ENCODE measurements around the gene APP. TPM values are rescaled to one million over a fixed set of nuclear protein-coding genes. Genes with fewer than 3 reads are reported as not detected.

The APP gene
- total RNA-seq, 5 donors from 2014 or later (not counting 1 experiment from before 2014, with no cell fraction given): 33.7 to 44.7 (median 37.5) TPM

DNA sequence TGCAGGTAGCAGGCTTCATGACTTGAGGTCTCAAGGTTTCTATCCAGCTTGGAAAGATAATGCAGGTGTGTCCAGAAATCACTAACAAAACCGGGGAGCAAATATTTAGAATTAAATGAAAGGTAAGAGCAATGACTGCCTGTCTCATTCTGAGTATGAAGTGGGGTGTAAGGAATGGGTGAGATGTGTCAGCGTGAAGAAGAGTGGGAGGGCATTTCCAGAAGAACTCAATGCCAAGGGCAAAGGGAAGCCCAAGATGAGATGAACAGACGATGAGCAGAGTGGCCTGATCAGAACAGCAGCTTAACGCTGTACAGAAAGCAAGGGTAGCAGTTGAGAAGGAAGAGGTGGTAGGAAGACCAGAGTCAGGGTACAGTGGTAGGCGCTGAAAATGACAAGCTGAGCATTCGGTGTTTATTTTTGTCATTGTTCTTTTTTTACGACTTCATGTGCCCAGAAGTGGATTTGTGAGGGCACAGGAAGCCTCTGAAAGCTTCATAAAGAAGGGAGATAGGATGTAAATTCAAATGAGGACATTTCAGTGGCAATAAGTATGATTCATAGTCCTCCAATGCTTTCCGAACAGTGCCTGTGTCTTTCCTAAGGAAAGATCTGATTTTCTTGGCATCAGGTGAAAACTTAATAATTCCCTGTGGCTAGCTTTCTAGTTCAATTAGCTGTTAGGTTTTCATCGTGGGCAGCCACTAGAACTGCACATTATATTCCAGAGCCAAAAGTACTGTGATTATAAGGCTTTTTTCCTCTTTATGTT, 190.5 kb downstream of the APP start:
- no peaks in the 10 kb centered on the region for H3K27me3 ChIP-seq (replicated peaks in 1 of 2; ENCODE audit: control insufficient read depth in 2 of 2, extremely low read depth in 1 of 2, insufficient read depth in 2 of 2, low read length in 1 of 2)
- 84% methylated on average over 8 of the region's 9 CpGs for WGBS (ENCODE audit: insufficient coverage)
- ChIA-PET CTCF (no interaction called here), POLR2A (no interaction called here)
- Mint-ChIP-seq H3K4me3 (no peak overlapping the region), H3K27ac (no peak overlapping the region), H3K36me3 (peaks cover 29% of the 10 kb centered on the region), H3K9me3 (no peaks in the 10 kb centered on the region), H3K4me1 (peaks cover 15 to 21% (median 16%) of the 10 kb centered on the region in 3 donors), H3K27me3 (no peaks in the 10 kb centered on the region)
- ATAC-seq (replicated peaks in 1 of 4) (no peak), DNase-seq (no peak)
- no peaks in the 10 kb centered on the region for H3K36me3 ChIP-seq (ENCODE audit: control insufficient read depth in 2 of 2, extremely low read depth in 1 of 2, insufficient read depth in 1 of 2, low read length in 1 of 2)
- no peak overlapping the region for H3K4me3 ChIP-seq (ENCODE audit: control insufficient read depth in 1 of 2, extremely low read depth in 1 of 2, low read length in 1 of 2)
- H3K9me3 ChIP-seq: no peaks in the 10 kb centered on the region
- peaks cover 0 to 16% of the 10 kb centered on the region in 2 experiments for H3K4me1 ChIP-seq (ENCODE audit: control insufficient read depth in 1 of 2, extremely low read depth in 1 of 2, insufficient read depth in 2 of 2, low read length in 2 of 2)
- H3K27ac ChIP-seq (ENCODE audit: low read length): no peak overlapping the region

DNA sequence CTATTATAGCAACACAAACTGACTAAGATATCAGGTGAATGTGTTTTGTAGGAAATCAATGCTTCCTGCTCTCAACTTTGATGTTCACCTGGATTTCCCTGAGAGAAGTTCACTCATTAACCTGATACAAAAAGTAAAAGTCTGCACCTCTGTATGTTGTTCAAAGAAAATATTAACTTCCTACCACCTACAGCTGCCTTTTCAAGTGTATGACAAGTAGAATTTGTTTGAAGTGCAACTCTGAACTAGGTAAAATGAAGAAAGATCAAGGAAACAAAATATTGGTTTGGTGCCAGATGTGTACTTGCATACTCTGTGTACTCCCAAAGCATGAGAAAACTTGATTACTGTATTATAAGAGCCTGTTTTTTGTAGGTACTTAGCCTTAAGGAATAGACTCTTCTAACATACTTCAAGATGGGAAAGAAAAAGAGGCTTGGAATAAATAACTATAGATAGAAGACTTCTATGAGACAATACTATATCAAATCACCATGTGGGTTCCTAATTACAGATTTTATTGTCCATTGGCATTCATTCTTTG, 193.4 kb downstream of the APP start:
- H3K27ac Mint-ChIP-seq: peak overlapping the region in 1 of 2 donors; percentile 21
- peak overlapping the region in 1 of 3 donors; percentile 20 for H3K4me3 Mint-ChIP-seq
- ATAC-seq (replicated peaks in 1 of 4): peak in 2 of 4 experiments; percentile 27 to 86
- H3K4me1 Mint-ChIP-seq: peaks cover 15 to 21% (median 16%) of the 10 kb centered on the region in 3 donors
- no peaks in the 10 kb centered on the region for H3K27me3 ChIP-seq (replicated peaks in 1 of 2; ENCODE audit: control insufficient read depth in 2 of 2, extremely low read depth in 1 of 2, insufficient read depth in 2 of 2, low read length in 1 of 2)
- H3K4me3 ChIP-seq (ENCODE audit: control insufficient read depth in 1 of 2, extremely low read depth in 1 of 2, low read length in 1 of 2): no peak overlapping the region
- H3K4me1 ChIP-seq (ENCODE audit: control insufficient read depth in 1 of 2, extremely low read depth in 1 of 2, insufficient read depth in 2 of 2, low read length in 2 of 2): peaks cover 0 to 16% of the 10 kb centered on the region in 2 experiments
- no peak overlapping the region for H3K27ac ChIP-seq (ENCODE audit: low read length)
- H3K9me3 ChIP-seq: no peaks in the 10 kb centered on the region
- H3K9me3 Mint-ChIP-seq: no peaks in the 10 kb centered on the region
- peaks cover 0 to 6% of the 10 kb centered on the region in 2 donors for H3K36me3 ChIP-seq (ENCODE audit: control insufficient read depth in 2 of 2, extremely low read depth in 1 of 2, insufficient read depth in 1 of 2, low read length in 1 of 2)
- no peaks in the 10 kb centered on the region for H3K27me3 Mint-ChIP-seq
- DNase-seq: peak in 1 of 35 experiments; percentile 14
- peaks cover 49% of the 10 kb centered on the region for H3K36me3 Mint-ChIP-seq
- POLR2A ChIA-PET: no interaction called here
- CTCF ChIA-PET: no interaction called here

DNA sequence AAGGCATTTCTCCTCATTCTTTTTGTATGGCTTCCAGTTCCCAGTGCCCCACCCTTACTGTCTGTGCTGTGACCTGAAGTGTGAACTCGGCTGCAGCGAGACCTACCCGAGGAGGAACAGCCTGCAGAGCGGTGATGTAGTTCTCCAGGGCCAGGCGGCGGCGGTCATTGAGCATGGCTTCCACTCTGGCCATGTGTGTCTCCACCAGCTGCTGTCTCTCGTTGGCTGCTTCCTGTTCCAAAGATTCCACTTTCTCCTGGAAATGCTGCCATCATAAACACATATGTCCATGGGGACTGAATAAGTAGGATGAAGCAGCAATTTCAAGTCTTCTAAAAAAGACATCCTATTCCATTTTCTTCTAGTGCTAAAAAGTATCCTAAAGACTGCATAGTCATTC, 195.6 kb downstream of the APP start:
- Histone ChIP-seq H3K27ac (ENCODE audit: low read length) (no peak overlapping the region), H3K4me1 (ENCODE audit: control insufficient read depth in 1 of 2, extremely low read depth in 1 of 2, insufficient read depth in 2 of 2, low read length in 2 of 2) (peaks cover 0 to 16% of the 10 kb centered on the region in 2 experiments), H3K9me3 (no peaks in the 10 kb centered on the region), H3K4me3 (ENCODE audit: control insufficient read depth in 1 of 2, extremely low read depth in 1 of 2, low read length in 1 of 2) (no peak overlapping the region), H3K27me3 (replicated peaks in 1 of 2; ENCODE audit: control insufficient read depth in 2 of 2, extremely low read depth in 1 of 2, insufficient read depth in 2 of 2, low read length in 1 of 2) (no peaks in the 10 kb centered on the region), H3K36me3 (ENCODE audit: control insufficient read depth in 2 of 2, extremely low read depth in 1 of 2, insufficient read depth in 1 of 2, low read length in 1 of 2) (peaks cover 4 to 6% of the 10 kb centered on the region in 2 donors)
- H3K36me3 Mint-ChIP-seq: peaks cover 50% of the 10 kb centered on the region
- WGBS (ENCODE audit: insufficient coverage): 90% methylated on average over 7 of the region's 8 CpGs
- H3K4me1 Mint-ChIP-seq: peaks cover 15 to 16% (median 15%) of the 10 kb centered on the region in 3 donors
- ChIA-PET CTCF (no interaction called here), POLR2A (no interaction called here)
- ATAC-seq (replicated peaks in 1 of 4) (no peak), DNase-seq (no peak)
- H3K4me3 Mint-ChIP-seq: no peak overlapping the region
- H3K27me3 Mint-ChIP-seq: no peaks in the 10 kb centered on the region
- H3K27ac Mint-ChIP-seq: no peak overlapping the region
- H3K9me3 Mint-ChIP-seq: no peaks in the 10 kb centered on the region

DNA sequence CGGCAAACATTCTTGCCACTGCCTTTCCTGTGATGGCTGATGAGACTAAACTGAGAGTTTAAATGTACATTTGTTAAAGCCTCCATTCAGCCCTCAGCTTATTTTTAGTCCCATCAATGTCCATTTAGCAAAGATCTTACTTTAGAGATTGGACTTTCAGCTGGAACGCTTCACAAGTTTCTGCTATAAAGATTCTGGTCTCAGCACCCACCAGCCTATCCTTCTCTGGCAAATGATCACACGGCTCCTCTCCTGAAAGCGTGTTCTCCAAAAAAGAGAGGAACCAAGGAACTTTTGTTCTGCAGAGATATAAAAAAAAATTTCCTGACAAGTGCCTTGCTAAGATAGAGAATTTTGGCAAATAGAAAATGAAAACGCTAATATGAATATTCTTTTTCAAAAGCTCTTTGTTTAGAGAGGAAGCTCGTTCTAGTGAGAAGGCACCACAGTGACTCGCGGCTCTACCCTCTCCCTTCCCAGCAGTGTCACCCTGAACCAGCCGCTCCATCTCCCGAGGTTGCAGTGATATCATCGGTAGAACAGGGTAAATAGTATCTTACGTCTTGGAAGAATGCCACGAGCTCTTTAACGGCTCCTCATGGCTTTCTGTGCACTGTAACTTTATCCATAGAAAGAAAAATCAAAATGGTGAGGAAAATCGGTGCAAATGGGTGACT, 200.2 kb downstream of the APP start:
- Histone ChIP-seq H3K4me3 (ENCODE audit: control insufficient read depth in 1 of 2, extremely low read depth in 1 of 2, low read length in 1 of 2) (no peak overlapping the region), H3K9me3 (no peaks in the 10 kb centered on the region), H3K36me3 (ENCODE audit: control insufficient read depth in 2 of 2, extremely low read depth in 1 of 2, insufficient read depth in 1 of 2, low read length in 1 of 2) (peaks cover 4 to 6% of the 10 kb centered on the region in 2 donors), H3K4me1 (ENCODE audit: control insufficient read depth in 1 of 2, extremely low read depth in 1 of 2, insufficient read depth in 2 of 2, low read length in 2 of 2) (peaks cover 0 to 4% of the 10 kb centered on the region in 2 experiments), H3K27ac (ENCODE audit: low read length) (no peak overlapping the region), H3K27me3 (replicated peaks in 1 of 2; ENCODE audit: control insufficient read depth in 2 of 2, extremely low read depth in 1 of 2, insufficient read depth in 2 of 2, low read length in 1 of 2) (no peaks in the 10 kb centered on the region)
- Mint-ChIP-seq H3K36me3 (peaks cover 50% of the 10 kb centered on the region), H3K4me1 (peaks cover 8 to 13% (median 8%) of the 10 kb centered on the region in 3 donors), H3K27ac (no peak overlapping the region), H3K9me3 (no peaks in the 10 kb centered on the region), H3K27me3 (no peaks in the 10 kb centered on the region), H3K4me3 (no peak overlapping the region)
- ChIA-PET POLR2A (no interaction called here), CTCF (no interaction called here)
- WGBS (ENCODE audit: insufficient coverage): 93% methylated on average over 3 of the region's 15 CpGs
- no peak for DNase-seq
- ATAC-seq (replicated peaks in 1 of 4): no peak

DNA sequence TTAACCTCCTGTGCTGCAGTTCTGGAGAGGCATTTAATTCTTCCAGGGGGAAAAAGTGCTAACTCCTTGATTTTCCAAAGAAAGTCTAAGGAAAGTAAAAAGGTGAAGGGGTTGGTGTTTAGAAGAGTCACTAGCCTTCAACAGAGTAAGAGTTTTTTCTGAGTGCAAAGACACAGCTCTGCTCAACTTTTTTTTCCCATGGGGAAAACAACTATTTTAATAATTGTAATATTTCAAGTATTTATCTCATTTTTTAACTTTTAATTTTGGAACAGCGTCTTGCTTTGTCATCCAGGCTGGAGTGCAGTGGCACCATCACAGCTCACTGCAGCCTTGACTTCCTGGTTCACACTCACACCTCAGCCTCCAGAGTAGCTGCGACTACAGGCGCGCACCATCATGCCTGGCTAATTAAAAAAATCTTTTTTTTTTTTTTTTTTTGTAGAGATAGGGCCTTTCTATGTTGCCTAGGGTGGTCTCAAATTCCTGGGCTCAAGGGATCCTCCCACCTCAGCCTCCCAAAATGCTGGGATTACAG, 202.6 kb downstream of the APP start:
- Histone ChIP-seq H3K4me1 (ENCODE audit: control insufficient read depth in 1 of 2, extremely low read depth in 1 of 2, insufficient read depth in 2 of 2, low read length in 2 of 2) (peaks cover 0 to 4% of the 10 kb centered on the region in 2 experiments), H3K27me3 (replicated peaks in 1 of 2; ENCODE audit: control insufficient read depth in 2 of 2, extremely low read depth in 1 of 2, insufficient read depth in 2 of 2, low read length in 1 of 2) (no peaks in the 10 kb centered on the region), H3K27ac (ENCODE audit: low read length) (no peak overlapping the region), H3K36me3 (ENCODE audit: control insufficient read depth in 2 of 2, extremely low read depth in 1 of 2, insufficient read depth in 1 of 2, low read length in 1 of 2) (peaks cover 0 to 4% of the 10 kb centered on the region in 2 donors), H3K4me3 (ENCODE audit: control insufficient read depth in 1 of 2, extremely low read depth in 1 of 2, low read length in 1 of 2) (no peak overlapping the region), H3K9me3 (no peaks in the 10 kb centered on the region)
- 67% methylated on average over 1 of the region's 4 CpGs for WGBS (ENCODE audit: insufficient coverage)
- ATAC-seq (replicated peaks in 1 of 4) (peak in 3 of 4 experiments; percentile 32 to 60 (median 44)), DNase-seq (peak in 3 of 35 experiments; percentile 1 to 5 (median 4))
- Mint-ChIP-seq H3K36me3 (peaks cover 39% of the 10 kb centered on the region), H3K27ac (peak overlapping the region; percentile 83 to 84), H3K9me3 (no peaks in the 10 kb centered on the region), H3K27me3 (no peaks in the 10 kb centered on the region), H3K4me1 (peaks cover 8 to 13% (median 8%) of the 10 kb centered on the region in 3 donors), H3K4me3 (no peak overlapping the region)
- POLR2A ChIA-PET: no interaction called here
- CTCF ChIA-PET: interaction anchor here in 1 of 2 donors (0.6 to 1.6 kb wide), 2 partner anchors 203 to 1937 kb away, joined by 3 read pairs; no protein-coding TSS in a partner anchor

DNA sequence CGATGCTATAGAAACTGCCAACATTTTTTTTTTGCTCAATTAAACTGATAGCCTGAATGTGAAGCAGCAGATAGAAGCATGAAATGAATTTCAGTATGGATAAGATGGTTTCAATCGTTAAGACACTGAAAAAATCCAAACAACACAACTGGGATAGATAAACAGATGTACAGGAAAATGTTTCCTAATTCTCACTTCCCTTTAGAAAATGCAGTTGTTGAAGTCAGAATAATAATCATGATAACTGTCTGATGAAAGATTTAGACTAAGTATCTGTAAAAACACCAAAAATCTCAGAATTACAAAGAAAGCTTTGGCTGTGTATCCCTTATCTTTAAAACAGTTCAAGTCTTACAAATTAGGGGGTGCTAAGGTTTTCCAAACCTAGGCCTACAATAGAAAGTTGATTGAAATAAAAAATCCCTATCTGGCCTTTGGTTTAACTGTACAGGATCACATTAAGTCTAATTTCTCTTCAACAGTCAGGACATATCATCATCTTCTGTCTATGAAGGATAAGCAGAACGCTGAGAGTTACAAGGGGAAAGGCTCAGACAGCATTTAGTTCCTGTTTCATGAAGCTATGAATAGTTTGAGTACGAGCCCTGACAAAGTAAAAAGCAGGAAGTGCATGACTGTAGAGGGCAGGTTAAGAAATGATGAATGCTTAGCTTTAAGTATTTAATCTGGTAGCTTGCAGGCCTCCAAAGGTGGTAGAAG, 203.2 kb downstream of the APP start:
- H3K27me3 Mint-ChIP-seq: no peaks in the 10 kb centered on the region
- ATAC-seq (replicated peaks in 1 of 4) (peak; percentile 63 to 85 (median 80)), DNase-seq (peak in 1 of 35 experiments; percentile 25)
- Histone ChIP-seq H3K4me3 (ENCODE audit: control insufficient read depth in 1 of 2, extremely low read depth in 1 of 2, low read length in 1 of 2) (no peak overlapping the region), H3K36me3 (ENCODE audit: control insufficient read depth in 2 of 2, extremely low read depth in 1 of 2, insufficient read depth in 1 of 2, low read length in 1 of 2) (peaks cover 0 to 4% of the 10 kb centered on the region in 2 donors), H3K4me1 (ENCODE audit: control insufficient read depth in 1 of 2, extremely low read depth in 1 of 2, insufficient read depth in 2 of 2, low read length in 2 of 2) (peaks cover 0 to 4% of the 10 kb centered on the region in 2 experiments), H3K9me3 (no peaks in the 10 kb centered on the region), H3K27ac (ENCODE audit: low read length) (no peak overlapping the region), H3K27me3 (replicated peaks in 1 of 2; ENCODE audit: control insufficient read depth in 2 of 2, extremely low read depth in 1 of 2, insufficient read depth in 2 of 2, low read length in 1 of 2) (no peaks in the 10 kb centered on the region)
- peak overlapping the region; percentile 83 to 84 for H3K27ac Mint-ChIP-seq
- peaks cover 33% of the 10 kb centered on the region for H3K36me3 Mint-ChIP-seq
- 4% methylated on average over 2 of the region's 4 CpGs for WGBS (ENCODE audit: insufficient coverage)
- H3K4me3 Mint-ChIP-seq: peak overlapping the region in 1 of 3 donors; percentile 17
- no peaks in the 10 kb centered on the region for H3K9me3 Mint-ChIP-seq
- CTCF ChIA-PET: interaction anchor here in 1 of 2 donors (0.6 to 1.6 kb wide), 2 partner anchors 204 to 1936 kb away, joined by 3 read pairs; no protein-coding TSS in a partner anchor
- H3K4me1 Mint-ChIP-seq: peaks cover 8 to 13% (median 8%) of the 10 kb centered on the region in 3 donors
- POLR2A ChIA-PET: no interaction called here

Measured in T-cell (primary cell).